LNCaP clone FGC (cell line): ENCODE results near the gene CTNNBIP1.

ENCODE experiments used
- DNase-seq: peaks from one replicate; pipeline ENCODE4 v3.0.0-alpha.2; 2011; ENCODE audit warnings: low read depth
- H3K4me3 ChIP-seq: 2 replicates; pipeline ENCODE4 v1.5.1; 2011; ENCODE audit warnings: mild to moderate bottlenecking, low read depth, low read length, control low read depth
- CTCF ChIP-seq: IDR thresholded peaks from 2 replicates; pipeline ENCODE4 v1.5.1; 2012; ENCODE audit warnings: mild to moderate bottlenecking; ENCODE audit not compliant: control insufficient read depth, insufficient read depth; ENCODE audit errors: extremely low read depth

The CTNNBIP1 gene

GRCh38 chr1:9886092-9886742 lies 23.9 kb downstream of the CTNNBIP1 start:
- H3K4me3 ChIP-seq, result no peak overlapping the region
- TF ChIP-seq CTCF, result no peak
- no peak for DNase-seq

GRCh38 chr1:9884805-9885204 lies 25.3 kb downstream of the CTNNBIP1 start:
- H3K4me3 ChIP-seq, result no peak overlapping the region
- TF ChIP-seq CTCF, result no peak
- no peak for DNase-seq

- DNase-seq, result no peak
- TF ChIP-seq CTCF, result no peak
- H3K4me3 ChIP-seq, result no peak overlapping the region
These were observed 26.3 kb downstream of the CTNNBIP1 start for GRCh38 chr1:9883585-9884449.

- no peak for TF ChIP-seq CTCF
- no peak for DNase-seq
- no peak overlapping the region for H3K4me3 ChIP-seq
These were observed 27.1 kb downstream of the CTNNBIP1 start for GRCh38 chr1:9882945-9883303.

- no peak overlapping the region for H3K4me3 ChIP-seq
- no peak for DNase-seq
- no peak for TF ChIP-seq CTCF
These were observed 27.6 kb downstream of the CTNNBIP1 start for GRCh38 chr1:9882296-9882944.

- H3K4me3 ChIP-seq, result no peak overlapping the region
- no peak for TF ChIP-seq CTCF
- no peak for DNase-seq
These were observed 28.2 kb downstream of the CTNNBIP1 start for GRCh38 chr1:9881838-9882249.

- no peak for TF ChIP-seq CTCF
- H3K4me3 ChIP-seq, result no peak overlapping the region
- no peak for DNase-seq
These were observed 31.7 kb downstream of the CTNNBIP1 start for GRCh38 chr1:9878404-9878803.
